NCI-H1694 (cell line): ENCODE measurements around the gene XRCC4.

ENCODE experiments used
- DNase-seq: peaks from one replicate; lab custom pipeline; 2025; lab: John Stamatoyannopoulos, UW

XRCC4 gene

GRCh38 chr5:83277154-83277553, 199.8 kb downstream of the XRCC4 start:
- no peak for DNase-seq

DNA sequence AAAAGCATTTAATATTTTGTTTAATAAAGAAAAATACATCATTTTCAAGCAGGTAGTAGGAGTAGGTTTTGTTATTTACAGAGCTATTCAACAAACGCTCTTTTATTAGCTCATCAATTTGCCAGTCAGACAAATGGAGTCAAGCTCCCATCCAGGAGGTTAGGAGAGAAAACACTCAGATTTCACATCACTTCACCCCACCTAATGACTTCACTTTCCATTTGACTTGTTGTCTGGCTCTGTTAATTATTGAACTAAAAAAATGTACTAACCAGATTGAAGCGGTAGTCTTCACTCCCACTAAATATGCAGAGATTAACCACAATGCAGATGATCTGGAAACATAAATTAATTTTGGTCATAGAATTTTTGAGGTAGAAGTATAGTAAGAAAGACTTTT, 200.6 kb downstream of the XRCC4 start:
- DNase-seq, result no peak

DNA sequence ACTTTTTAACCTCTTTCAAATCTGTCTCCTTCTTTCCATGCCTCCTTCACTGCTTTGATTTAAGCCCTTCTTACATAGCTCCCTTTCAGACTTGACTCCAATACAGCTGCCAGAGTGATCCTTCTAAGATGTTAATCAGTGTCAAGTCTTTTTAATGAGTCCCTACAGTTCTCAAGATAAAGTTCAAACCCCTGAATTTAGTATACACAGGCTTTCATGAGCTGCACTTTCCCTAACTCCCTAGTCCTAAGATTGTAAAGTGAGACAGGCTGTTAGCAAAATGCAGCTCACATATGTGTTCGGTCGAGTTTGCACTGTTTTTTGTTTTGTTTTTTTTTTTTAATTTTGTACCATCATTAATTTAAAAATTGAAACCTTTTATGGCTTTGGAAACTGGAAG, 203.8 kb downstream of the XRCC4 start:
- no peak for DNase-seq

DNA sequence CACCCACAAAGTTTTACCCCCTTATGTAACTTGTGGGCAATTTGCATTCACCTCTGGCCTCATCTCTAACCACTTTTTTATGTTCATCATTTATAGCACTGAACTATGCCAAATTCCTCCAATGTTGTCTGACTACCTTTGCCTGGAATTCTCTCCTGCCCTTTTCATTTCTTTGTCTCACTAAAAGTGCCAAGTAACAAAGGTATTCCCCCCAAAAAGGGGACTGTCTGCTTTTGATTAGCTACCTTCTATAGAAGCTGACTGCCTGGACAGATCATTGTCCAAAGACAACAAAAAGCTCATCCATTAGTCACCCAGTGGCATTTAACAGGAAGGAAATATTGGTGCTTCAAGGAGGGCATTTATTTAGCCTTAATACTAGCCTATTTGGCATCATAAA, 204.3 kb downstream of the XRCC4 start:
- DNase-seq, result no peak

DNA sequence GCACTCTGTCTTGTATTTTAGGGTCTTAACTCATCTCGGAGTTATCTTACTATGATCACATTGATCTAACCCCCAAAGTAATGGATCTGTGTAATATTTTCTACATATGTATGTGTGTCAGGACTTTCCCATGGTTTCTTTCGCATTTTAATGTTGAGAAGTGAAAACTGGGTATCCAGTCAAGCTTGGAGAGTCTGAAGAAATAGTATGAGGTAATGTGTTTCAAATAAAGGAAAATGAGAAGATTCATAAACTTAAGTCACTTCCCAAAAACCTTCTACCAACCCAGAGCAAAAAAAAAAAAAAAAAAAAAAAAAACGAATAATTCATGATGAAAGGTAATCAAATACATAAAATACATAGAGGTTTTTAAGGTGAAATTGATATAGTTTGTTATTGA, 206.4 kb downstream of the XRCC4 start:
- DNase-seq, result no peak

DNA sequence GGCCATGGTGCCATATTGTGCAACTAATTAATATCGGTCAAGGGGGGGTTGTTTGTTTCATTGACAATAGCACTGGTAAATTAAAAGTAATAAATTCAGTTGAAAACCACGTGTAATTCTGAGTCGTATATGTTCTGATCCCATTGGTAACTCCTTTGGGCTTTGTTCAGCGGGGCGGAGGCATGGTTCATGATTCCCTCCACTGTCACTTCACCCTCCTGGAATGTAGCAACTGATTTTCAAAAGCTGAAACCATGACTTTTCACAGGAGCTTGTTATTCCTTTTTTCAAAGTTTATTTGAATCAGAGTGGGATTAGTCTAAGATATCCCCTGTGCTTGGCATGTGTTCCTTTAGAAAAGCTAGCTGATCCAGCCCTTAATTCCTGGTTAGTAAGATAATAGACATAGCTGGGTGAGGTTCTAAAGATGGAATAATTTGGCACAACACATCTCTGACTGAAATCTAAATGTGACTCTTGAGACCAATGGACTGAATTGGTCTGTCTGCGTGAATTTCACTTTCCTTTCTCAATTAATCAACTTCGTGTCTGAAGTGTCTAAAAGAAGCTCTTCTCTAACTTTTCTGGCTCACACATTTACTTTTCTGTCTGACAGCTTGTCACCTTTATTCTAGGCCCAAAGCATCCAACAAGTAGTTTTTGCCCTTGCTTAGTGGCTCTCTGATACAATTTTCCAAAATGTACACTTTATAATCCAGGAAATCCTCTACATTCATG, 208.5 kb downstream of the XRCC4 start:
- DNase-seq, result no peak

- no peak for DNase-seq
These were observed 216.9 kb downstream of the XRCC4 start for GRCh38 chr5:83294246-83294645.

DNA sequence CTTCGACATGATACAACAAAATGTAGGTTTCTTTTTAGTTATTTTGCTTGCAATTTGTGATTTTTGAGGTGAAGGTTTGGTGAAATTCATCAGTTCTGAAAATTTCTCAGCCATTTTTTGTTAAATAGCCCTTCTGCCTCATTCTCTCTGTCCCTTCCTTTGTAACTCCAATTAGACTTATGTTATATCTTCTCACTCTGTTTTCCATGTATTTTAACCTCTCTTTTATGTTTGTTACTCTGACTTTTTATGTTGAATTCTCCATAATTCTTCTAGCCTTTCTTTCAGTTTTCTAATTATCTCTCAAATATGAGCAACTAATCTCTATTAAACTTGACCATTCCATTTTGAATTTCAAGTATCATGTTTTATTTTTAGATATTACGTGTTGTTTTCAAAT, 222.0 kb downstream of the XRCC4 start:
- DNase-seq, result no peak

- DNase-seq, result no peak
These were observed 229.4 kb downstream of the XRCC4 start for GRCh38 chr5:83306572-83307241.

DNA sequence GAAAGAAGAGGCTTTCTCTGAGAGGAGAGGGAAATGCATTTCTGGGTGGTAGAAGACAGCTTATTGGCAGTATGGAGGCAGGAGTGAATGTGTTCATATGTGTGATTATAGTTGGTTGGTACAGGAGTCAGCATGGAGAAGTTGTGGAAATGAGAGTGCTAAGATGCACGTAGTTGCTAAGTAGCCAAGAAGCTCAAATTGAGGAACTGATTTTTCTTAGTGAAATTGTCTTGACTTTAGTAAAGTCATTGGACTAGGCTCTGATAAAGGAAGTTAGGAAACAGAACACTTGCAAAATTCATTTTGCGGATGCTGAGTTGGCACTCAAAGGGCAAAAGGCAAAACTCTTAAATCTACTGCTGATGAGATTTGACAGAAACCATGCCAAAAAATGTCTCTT, 235.3 kb downstream of the XRCC4 start:
- DNase-seq, result no peak

DNA sequence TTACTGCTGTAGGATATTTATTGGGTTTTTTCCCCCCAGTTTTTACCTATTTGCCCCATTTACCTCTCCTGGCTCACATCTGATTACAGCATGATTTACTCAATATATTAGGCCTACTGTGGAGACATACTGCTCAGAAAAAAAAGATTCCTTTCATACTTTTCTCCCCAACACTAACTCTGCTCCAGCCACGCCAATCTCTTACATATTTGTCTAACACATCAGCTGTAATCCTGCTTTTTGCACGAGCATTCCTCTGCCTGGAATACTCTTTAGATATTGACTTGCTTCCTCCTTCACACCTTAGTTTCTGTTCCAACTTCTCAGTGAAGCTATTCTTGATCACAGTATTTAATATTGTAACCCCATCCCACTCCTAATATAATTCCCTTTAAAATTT, 236.1 kb downstream of the XRCC4 start:
- DNase-seq, result no peak

GRCh38 chr5:83321483-83322055, 244.2 kb downstream of the XRCC4 start:
- no peak for DNase-seq

DNA sequence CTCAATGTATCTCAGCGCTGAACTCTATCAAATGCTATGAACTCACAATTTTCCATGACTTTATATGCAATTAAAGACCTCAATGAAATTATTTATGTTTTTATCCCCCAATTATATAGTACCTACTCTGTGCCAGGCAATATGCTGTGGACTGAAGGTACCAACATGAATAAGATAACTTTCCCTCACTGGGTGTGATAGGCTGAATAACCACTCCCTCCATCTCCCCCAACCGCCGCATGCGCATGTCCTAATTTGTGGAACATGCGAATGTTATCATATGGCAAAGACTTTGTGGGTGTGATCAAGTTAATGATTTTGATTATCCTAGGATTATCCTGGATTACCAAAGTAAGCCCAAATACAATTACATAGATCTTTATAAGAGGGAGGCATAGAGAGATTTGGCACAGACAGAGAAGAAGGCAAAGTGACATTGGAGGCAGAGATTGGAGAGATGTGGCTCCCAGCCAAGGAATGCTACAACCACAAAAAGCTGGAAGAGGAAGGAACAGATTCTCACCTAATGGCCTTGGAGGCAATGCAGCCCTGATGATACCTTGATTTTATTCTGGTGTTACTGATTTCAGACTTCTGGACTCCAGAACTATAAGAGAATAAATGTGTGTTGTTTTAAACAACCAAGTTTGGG, 245.1 kb downstream of the XRCC4 start:
- DNase-seq, result no peak

GRCh38 chr5:83323557-83324180, 246.3 kb downstream of the XRCC4 start:
- no peak for DNase-seq

DNA sequence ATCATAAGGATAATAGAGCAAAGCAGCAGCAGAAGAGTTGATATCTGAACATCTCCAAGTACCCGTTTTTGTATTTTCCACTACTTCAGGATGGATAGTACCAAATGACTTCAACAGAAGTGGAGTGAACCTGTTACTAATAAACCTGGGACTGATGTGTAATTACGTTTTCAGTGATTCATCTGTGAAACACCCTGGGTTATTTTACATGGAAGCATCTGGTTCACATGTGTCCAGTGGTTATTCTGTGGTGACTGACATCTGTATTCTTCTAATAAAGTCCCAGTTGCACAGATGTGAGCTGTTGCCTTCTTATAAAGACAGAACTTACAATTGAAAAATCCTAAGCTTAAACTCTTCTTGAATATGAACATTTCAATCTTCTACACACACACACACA, 254.5 kb downstream of the XRCC4 start:
- DNase-seq, result no peak

DNA sequence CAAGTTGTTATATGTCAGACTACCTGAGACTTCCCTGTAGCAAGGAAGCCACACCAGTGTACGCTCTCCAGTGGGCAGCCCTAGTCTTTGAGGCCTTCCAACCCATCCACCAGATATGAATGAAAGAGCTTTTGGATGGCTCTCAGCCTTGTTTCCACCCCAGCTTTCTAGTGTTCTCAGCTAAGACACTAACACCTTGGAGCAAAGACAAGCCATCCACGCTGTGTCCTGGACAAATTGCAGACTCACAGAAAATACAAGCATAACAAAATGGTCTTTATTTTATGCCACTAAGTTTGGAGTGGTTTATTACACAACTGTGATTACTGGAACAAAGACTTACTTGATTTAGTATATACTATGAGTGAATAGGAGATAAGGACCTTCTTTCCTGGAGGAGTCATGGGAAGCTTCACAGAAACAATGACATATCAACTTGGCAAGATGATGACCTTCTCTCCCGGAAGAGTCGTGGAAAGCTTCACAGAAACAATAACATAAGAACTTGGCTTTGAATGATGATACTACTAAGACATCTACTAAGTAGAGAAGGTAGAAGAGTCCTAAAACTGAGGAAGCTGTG, 260.2 kb downstream of the XRCC4 start:
- no peak for DNase-seq

DNA sequence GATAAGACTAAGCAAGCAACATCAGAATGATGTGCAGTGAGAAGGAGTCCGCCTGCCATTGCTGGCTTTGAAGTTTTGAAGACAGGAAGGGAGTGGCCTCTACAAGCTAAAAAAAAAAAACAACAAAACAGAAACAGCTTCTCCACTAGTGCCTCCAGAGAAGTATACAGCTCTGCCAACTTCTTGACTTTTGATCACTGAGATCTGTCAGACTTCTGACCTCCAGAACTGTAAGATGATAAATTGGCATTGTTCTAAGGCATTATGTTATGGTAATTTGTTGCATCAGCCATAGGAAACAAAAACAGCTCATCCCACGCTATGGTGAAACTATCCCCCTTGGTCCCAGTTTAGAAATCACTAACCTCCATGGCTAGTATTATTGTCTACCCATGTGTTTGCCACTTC, 263.2 kb downstream of the XRCC4 start:
- no peak for DNase-seq

DNA sequence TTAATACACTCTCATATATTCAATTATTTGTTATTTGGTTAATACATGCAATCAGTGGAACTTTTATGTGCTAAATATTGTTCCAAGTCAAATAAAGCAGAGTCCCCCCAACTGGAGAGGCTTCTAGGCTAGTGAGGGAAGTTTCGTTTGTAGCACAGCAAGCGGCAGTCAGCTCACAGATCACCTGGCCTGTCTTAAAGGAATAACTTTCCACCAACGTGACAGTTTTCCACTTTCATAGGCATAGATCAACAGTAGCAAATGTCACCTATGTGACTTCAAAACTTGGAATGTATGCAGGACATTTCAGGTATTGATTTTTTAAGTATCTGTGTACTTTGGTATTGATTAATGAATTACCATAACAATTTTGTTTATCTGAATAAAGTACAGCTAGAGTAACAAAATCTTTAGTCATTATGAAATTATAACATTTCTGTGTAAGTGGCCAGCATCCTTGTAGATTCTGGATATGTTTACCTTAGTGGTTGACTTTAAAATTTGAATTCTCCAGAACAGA, 264.5 kb downstream of the XRCC4 start:
- no peak for DNase-seq

- DNase-seq, result no peak
These were observed 265.1 kb downstream of the XRCC4 start for GRCh38 chr5:83342465-83342864.

DNA sequence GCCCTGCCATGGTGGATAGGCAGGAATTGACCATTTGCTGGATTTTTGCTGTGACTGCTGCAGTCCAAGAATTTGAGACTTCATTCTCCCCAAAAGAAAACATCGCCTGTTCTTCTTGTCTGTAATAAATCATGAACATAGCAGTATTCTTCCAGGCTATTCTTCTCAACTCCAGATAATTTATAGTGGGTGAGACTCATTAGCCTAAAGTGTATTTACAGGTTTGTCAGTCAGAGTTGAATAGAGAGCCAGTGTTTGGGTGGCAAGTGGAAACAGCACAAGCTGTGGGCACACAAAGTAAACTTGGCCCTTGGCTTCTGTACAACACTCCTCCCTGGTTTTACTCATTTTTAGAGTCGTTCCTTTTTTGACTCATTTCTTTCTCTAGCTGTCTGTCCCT, 266.0 kb downstream of the XRCC4 start:
- DNase-seq, result no peak

- no peak for DNase-seq
These were observed 268.1 kb downstream of the XRCC4 start for GRCh38 chr5:83345423-83345822.

- no peak for DNase-seq
These were observed 271.0 kb downstream of the XRCC4 start for GRCh38 chr5:83348281-83348780.
